ENCODE results near the gene MOB3A. TPM values are rescaled to one million over a fixed set of nuclear protein-coding genes. Genes with fewer than 3 reads are reported as not detected.
A peak's percentile ranks its signal among the peaks of the same experiment; 100 is the strongest.

MOB3A gene
- total and polyA plus RNA-seq, 9 of the 15 experiments (the other 6 are each of a cell fraction or from before 2014, with no cell fraction given), result 1.1 to 24.1 (median 6.0) TPM

DNA sequence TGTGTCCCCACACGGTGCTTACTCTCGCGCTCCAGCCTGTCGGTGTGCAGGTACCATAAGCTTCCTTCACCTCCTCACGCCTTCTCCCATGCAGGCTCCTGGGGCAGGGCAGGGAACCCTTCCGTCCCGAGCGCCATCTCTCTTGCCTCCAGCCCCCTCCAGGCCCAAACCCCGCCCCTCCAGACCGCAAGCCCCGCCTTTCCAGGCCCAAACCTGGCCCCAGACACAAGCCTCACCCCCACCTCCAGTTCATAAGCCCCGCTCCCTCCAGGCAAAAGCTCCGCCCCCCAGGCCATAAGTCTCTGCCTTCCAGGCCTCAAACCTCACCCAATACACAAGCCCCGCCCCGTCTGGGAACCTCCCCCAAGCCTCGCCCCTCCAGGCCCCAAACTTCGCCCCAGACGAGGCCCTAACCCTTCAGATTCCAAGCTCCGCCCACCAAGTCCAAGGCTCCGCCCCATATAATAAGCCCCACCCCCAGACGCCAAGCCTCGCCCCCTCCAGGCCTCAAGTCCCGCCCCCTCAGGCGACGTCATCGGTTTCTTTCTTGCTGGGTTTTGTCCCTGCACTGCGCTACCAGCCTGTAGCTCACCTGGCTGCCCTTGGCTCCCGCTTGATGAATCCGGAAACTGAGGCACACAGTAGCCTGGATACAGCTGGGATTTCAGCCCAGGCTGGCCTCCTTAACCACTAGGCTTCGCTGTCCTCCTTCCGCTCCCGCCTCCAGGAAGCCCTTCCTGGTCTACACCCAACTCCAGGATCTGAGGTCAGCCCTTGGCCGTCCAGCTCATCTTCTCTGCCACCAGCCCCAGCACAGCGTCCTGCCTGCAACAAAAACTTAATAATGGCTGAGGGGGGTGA lies 61.2 kb downstream of the MOB3A start (continued):
- TF ChIP-seq, protein P1, sequence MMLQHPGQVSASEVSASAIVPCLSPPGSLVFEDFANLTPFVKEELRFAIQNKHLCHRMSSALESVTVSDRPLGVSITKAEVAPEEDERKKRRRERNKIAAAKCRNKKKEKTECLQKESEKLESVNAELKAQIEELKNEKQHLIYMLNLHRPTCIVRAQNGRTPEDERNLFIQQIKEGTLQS (IDR thresholded peaks at IDR 0.05), result peak; percentile 46
- TF ChIP-seq, protein P1 (CRISPR knock-in tag; conservative IDR thresholded peaks at IDR 0.05), result no peak
- TF ChIP-seq MBD2 (IDR thresholded peaks at IDR 0.05; ENCODE audit: borderline replicate concordance, low read depth) (0 out of 2 replicates have a peak, but pooled peaks have one; percentile 35), ZNF707 (CRISPR knock-in tag; conservative IDR thresholded peaks at IDR 0.05) (no peak), YY1 (IDR thresholded peaks at IDR 0.05; ENCODE audit: borderline replicate concordance in 1 of 3, control insufficient read depth in 1 of 3, extremely low read depth in 1 of 3, insufficient read depth in 3 of 3, insufficient read length in 1 of 3, insufficient replicate concordance in 2 of 3, low read depth in 1 of 3, low read length in 2 of 3) (peak in 2 of 3 experiments; percentile 27 to 43), KLF10 (CRISPR knock-in tag; IDR thresholded peaks at IDR 0.05) (no peak), KDM4B (IDR thresholded peaks at IDR 0.05; ENCODE audit: borderline replicate concordance in 2 of 2, low read depth in 1 of 2) (peak in 1 of 2 experiments; percentile 5; a peak in 1 of 4 replicates), ZFP36 (IDR thresholded peaks at IDR 0.05; ENCODE audit: low read depth, low read length, partially characterized antibody) (peak; percentile 94), JUND (IDR thresholded peaks at IDR 0.05; ENCODE audit: borderline replicate concordance, low read depth, low read length) (no peak; the same call in 1 of the 2 replicates), JUND (tag; IDR thresholded peaks at IDR 0.05; ENCODE audit: borderline replicate concordance, low read depth, low read length) (0 out of 3 replicates have a peak, but pooled peaks have one; percentile 26), PHF8 (IDR thresholded peaks at IDR 0.05; ENCODE audit: borderline replicate concordance, low read length) (peak; percentile 53; the same call in 1 of the 2 replicates), KAT7 (CRISPR knock-in tag; IDR thresholded peaks at IDR 0.05; ENCODE audit: borderline replicate concordance) (peak; percentile 47; the same call in 1 of the 2 replicates), ZNF354B (CRISPR knock-in tag; IDR thresholded peaks at IDR 0.05) (no peak), KLF13 (tag; IDR thresholded peaks at IDR 0.05; ENCODE audit: borderline replicate concordance, low read depth) (0 out of 2 replicates have a peak, but pooled peaks have one; percentile 45), ZNF436 (CRISPR knock-in tag; IDR thresholded peaks at IDR 0.05) (0 out of 2 replicates have a peak, but pooled peaks have one; percentile 15), CHD1 (IDR thresholded peaks at IDR 0.05; ENCODE audit: low read length) (no peak), ATF7 (IDR thresholded peaks at IDR 0.05) (peak; percentile 88), HNRNPH1 (optimal IDR thresholded peaks at IDR 0.05; ENCODE audit: low read depth, low read length) (no peak)
- TF ChIP-seq, protein P2, sequence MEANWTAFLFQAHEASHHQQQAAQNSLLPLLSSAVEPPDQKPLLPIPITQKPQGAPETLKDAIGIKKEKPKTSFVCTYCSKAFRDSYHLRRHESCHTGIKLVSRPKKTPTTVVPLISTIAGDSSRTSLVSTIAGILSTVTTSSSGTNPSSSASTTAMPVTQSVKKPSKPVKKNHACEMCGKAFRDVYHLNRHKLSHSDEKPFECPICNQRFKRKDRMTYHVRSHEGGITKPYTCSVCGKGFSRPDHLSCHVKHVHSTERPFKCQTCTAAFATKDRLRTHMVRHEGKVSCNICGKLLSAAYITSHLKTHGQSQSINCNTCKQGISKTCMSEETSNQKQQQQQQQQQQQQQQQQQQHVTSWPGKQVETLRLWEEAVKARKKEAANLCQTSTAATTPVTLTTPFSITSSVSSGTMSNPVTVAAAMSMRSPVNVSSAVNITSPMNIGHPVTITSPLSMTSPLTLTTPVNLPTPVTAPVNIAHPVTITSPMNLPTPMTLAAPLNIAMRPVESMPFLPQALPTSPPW (CRISPR knock-in tag; IDR thresholded peaks at IDR 0.05), result peak; percentile 84
- TF ChIP-seq, protein P3, sequence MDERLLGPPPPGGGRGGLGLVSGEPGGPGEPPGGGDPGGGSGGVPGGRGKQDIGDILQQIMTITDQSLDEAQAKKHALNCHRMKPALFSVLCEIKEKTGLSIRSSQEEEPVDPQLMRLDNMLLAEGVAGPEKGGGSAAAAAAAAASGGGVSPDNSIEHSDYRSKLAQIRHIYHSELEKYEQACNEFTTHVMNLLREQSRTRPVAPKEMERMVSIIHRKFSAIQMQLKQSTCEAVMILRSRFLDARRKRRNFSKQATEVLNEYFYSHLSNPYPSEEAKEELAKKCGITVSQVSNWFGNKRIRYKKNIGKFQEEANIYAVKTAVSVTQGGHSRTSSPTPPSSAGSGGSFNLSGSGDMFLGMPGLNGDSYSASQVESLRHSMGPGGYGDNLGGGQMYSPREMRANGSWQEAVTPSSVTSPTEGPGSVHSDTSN (CRISPR knock-in tag; IDR thresholded peaks at IDR 0.05; ENCODE audit: low read depth), result no peak
- TF ChIP-seq, protein P3 (tag; conservative IDR thresholded peaks at IDR 0.05; ENCODE audit: low read depth), result 0 out of 2 replicates have a peak, but pooled peaks have one; percentile 18

Data from K562 (cell line).